ENCODE data around the gene HYAL1.
"Not testable (repeated sequence)": the region's sequence is repeated elsewhere in the genome, so short reads cannot be mapped to it uniquely, and the experiment has no call there.

HYAL1 gene

DNA sequence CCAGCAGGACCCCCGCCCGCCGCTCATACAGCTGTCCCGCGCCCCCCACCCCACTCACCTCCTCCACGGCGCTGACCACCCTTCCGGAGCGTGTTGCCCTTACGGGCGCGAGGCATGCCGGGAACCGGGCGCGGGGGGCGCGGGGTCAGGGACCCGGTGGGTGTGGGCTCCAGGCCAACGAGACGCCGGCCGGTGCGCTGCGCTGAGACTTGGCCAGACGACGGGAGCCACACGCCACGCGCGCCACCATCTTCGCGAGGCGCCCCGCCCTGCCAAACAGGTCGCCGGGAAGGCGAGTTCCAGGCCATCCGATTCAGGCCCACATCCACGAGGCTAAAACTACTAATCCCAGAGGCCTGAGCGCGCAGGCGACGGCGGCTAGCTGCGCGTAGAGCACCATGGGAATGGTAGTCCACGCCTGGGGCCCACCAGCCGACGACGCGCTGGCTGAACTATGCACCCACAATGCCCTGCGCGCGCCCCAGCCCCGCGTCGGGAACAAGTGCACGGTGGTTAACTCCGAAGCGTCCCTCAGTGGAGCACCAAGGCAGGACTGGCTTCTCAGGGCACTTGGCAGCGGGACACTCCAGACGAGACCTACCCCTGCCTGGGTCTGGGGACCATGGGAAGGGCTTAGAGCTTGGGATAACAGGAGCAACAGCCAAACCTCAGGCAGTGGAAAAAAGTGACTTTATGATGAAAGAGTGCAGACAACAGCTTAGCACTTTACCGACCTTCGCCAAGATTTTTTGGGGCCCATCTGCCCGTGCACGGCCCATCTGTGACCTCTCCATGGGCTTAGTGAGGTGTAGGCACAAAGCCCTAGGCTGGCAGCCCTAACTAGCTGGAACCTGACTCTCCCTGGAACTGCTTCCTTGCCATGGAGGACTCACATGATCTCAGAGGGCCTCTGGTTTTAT, 11.0 kb downstream of the HYAL1 start, which contains the start of gene IFRD2:
IFRD2 (minus strand) TSS at position 271 of the 920 bp plus-strand sequence; CDS start at position 116, 155 bp downstream.
- DNase-seq = peak; percentile 64 to 92

DNA sequence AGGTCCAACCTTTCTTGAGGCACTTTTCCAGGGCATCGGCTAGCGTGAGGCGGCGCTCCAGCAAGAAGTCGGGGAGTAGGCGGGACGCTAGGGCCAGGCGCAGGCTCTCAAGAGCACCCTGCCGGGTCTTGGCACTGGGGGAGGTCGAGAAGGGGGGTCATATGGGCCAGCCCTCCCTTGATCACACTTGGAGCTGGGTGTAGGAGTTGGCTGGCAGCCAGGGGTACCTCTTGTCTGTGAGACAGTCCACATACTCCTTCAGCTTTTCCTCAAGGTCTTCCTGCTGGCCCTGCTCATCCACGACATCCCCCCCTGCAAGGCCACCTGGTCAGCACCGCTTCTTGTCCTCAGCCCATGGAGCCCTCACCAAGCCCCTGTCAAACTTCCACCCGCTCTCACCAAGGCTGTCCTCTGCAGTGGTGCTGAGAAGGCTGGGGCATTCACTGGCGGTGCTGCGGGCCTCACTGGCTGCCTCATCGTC, 13.2 kb downstream of the HYAL1 start:
- DNase-seq = no peak

- DNase-seq = no peak
Measured at GRCh38 chr3:50289130-50289529, 14.2 kb downstream of the HYAL1 start.

GRCh38 chr3:50288387-50289007, 14.9 kb downstream of the HYAL1 start:
- DNase-seq = no peak

- no peak for DNase-seq
Measured at GRCh38 chr3:50287262-50287661, 16.1 kb downstream of the HYAL1 start.

DNA sequence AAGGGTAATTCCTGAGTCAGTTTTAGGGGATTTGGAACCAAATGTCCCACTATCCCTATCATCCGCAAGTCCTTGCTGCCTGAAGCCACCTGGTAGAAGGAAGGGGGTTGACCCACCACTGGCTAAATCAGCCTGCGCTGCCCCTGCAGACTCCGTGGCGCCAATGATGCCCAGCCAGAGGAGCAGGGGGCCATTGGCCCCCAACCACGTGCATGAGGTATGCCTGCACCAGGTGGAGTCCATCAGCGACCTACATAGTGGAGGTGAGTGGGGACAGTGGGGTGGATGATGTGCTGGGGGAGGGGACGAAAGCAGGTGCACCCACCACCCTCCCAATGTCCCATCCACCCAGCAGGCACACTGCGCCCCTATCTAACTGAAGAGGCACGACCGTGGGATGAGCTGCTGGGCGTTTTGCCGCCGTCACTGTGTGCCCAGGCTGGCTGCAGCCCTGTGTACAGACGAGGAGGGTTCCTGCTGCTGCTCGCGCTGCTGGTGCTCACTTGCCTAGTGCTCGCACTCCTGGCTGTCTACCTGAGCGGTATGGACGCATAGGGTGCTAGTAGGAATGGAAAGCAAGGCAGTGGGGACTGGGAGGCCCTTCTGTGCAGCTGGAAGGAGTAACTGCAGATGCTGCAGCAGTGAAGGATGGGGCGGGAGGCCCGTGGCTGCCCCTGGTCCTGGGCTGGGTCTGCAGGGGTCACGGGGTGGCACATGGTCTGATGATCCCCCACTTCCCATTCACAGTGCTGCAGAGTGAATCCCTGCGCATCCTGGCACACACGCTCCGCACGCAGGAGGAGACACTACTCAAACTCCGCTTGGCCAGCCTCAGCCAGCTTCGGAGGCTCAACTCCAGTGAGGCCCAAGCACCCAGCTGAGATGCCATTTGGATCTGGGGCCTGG, 16.8 kb downstream of the HYAL1 start:
- no peak for DNase-seq

DNA sequence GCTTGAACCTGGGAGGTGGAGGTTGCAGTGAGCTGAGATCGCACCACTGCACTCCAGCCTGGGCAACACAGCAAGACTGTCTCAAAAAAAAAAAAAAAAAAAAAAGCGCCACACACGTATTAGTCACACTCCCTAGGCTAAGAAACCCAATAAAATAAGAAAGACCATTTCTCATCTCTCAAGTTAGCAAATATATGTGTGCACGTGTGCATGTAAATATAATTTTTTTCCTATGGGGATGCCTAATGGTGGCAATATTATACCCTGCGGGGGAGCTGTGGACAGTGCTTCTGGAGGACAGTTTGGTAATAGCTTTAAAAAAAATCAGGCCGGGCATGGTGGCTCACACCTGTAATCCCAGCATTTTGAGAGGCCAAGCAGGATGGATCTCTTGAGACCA, 19.3 kb downstream of the HYAL1 start:
- DNase-seq = not testable (repeated sequence)

- DNase-seq = no peak
Measured at GRCh38 chr3:50279255-50280016, 23.9 kb downstream of the HYAL1 start.

DNA sequence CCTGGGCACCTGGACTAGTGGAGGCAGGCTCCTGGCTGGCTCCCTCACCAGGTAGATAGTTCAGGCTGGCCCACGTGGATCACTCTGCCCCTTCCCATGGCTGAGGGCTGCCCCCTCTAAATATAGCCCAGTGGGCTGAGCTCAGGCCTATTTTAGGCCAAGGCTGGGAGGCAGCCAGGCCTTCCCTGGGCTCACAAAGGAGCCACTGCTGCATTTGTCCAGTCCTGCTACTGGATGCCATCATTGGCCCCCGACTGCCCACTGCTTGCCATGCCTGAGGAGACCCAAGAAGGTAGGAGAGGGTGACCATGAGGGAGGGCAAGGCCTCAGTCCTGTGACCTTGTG, 24.5 kb downstream of the HYAL1 start, which contains the start of gene LSMEM2:
LSMEM2 (plus strand) TSS at position 208 of the 345 bp plus-strand sequence; CDS start at position 235, 27 bp downstream.
- no peak for DNase-seq

DNA sequence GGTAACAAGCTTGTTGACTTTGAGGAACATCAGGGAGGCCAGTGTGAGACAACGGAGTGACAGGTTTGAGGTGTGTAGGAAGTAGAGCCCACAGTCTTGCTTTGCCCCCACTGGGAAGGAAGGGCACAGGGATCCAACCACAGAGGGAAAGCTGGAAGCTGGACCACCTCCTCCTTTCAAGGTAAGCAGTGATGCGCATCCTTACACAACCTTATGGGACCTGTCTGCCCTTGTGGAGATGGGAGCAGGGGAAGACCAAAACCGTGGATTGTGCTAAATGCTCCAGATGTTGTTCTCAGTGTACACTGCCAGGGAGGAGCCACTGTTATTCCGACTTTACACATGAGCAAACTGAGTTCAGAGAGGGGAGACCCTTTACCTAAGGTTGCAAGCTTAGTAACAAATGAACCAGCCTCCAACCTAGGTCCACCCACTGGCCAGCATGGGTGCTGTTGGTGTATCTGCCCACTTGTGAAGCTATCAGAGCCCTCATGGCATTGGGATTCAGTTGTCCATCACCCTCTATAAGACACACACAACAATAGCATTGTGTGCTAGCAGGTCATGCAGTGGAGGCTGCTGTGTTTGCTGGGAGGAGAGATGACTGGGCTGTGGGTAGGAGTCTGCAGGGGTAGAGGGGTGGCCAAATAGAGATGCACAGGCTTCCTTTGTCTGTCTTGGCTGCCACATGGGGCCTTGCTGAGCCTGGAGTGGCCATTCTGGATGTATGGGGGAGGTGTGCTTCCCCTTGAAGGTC, 25.1 kb downstream of the HYAL1 start:
- no peak for DNase-seq

GRCh38 chr3:50276762-50277101, 26.6 kb downstream of the HYAL1 start:
- DNase-seq = no peak

DNA sequence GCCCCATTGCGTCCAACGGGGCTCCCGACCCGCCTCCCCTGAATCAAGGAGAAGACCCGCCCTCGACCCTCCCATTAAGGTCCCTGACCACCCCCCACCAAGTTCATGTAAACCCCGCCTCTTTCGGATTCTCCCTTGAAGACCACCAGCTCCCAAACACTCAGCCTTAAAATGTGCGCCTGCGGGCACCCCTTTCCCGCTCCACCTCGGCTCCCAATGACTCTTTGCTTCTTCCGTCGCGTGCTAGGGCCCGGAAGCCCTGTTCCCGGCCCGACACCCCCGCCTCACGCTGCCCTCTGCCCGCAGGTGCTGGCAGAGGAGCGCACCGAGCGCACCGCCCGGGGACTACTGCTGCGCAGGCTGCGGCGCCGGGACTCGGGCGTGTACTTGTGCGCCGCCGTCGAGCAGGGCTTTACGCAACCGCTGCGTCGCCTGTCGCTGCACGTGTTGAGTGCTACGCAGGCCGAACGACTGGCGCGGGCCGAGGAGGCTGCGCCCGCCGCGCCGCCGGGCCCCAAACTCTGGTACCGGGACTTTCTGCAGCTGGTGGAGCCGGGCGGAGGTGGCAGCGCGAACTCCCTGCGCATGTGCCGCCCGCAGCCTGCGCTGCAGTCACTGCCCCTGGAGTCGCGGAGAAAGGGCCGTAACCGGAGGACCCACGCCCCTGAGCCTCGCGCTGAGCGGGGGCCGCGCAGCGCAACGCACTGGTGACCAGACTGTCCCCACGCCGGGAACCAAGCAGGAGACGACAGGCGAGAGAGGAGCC, 27.2 kb downstream of the HYAL1 start:
- no peak for DNase-seq

- no peak for DNase-seq
Measured at GRCh38 chr3:50275141-50275995, 28.0 kb downstream of the HYAL1 start.

- DNase-seq = peak in 1 of 2 experiments; percentile 14
Measured at GRCh38 chr3:50274371-50275104, 28.8 kb downstream of the HYAL1 start.

DNA sequence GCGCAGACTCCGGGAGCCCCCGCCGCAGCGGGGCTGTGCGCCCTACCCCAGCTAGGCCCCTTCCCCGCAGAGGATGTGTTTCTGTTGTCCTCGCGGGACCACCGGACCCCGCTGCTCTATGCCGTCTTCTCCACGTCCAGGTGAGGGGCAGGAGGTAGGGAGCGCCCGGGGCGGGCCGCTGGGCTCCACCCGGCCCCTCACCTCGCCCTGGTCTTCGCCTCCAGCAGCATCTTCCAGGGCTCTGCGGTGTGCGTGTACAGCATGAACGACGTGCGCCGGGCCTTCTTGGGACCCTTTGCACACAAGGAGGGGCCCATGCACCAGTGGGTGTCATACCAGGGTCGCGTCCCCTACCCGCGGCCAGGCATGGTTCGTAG, 29.7 kb downstream of the HYAL1 start:
- no peak for DNase-seq

- DNase-seq = peak in 1 of 2 experiments; percentile 34
Measured at GRCh38 chr3:50272911-50273688, 30.3 kb downstream of the HYAL1 start.

DNA sequence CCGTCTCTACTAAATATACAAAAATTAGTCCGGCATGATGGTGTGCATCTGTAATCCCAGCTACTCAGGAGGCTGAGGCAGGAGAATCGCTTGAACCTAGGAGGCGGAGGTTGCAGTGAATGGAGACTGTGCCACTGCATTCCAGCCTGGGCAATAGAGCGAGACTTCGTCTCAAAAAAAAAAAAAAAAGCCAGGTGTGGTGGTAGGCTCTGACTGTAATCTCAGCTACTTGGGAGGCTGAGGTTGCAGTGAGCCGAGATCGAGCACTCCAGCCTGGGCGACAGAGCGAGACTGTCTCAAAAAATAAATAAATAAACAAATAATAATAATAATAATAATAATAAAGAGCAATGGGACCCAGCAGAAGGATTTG, 30.9 kb downstream of the HYAL1 start:
- not testable (repeated sequence) for DNase-seq

DNA sequence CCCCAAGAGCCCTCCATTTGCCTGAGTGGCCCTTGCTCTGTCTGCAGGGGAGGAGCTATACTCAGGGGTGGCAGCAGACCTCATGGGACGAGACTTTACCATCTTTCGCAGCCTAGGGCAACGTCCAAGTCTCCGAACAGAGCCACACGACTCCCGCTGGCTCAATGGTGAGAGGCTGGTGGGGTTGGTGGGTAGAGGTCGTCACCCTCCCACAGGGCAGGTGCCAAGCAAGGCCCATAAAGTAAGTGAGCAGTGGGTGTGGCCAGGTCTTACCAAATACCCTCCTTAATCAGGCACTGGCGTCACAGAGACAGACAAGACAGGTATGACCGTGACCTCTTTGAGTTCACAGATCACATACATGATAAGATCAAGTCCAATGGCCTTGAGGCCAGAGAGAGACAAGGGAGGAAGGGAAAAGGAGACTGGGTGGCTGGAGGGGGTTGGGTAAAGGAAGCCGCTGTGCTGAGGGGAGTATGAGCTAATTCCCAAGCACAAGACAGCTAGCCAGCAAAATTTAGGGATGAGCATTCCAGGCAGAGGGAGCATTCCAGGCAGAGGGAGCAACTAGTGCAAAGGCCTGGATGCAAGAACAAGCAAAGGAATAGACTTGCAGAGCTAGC, 31.9 kb downstream of the HYAL1 start:
- DNase-seq = no peak
